Fibroblast of skin of back (primary cell): ENCODE data around the gene OR10H4.
"Not testable (repeated sequence)": the region's sequence is repeated elsewhere in the genome, so short reads cannot be mapped to it uniquely, and the experiment has no call there.

ENCODE experiments used
- DNase-seq: peaks from one replicate; pipeline ENCODE4 v3.0.0-alpha.2; 2013

Gene OR10H4

DNA sequence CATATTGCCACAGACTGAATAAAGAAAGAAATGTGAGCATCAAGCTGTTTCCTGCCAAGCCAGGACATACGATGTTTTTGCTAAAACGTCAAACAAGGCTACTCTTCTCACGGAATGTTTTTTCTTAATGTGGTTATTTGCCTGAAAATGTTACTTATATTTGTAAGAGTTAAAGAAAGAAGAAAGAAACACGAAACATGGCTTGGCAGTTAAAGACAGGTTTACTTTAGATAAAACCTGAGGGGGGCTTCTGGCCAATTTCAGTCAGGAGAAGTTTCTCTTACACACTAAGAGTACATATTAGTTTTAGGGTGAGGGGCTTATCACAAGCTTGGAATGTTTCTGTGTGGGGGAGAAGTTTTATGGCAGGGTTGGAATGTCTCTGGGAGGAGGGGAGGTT lies 4.4 kb upstream of the OR10H4 start:
- no peak for DNase-seq

DNA sequence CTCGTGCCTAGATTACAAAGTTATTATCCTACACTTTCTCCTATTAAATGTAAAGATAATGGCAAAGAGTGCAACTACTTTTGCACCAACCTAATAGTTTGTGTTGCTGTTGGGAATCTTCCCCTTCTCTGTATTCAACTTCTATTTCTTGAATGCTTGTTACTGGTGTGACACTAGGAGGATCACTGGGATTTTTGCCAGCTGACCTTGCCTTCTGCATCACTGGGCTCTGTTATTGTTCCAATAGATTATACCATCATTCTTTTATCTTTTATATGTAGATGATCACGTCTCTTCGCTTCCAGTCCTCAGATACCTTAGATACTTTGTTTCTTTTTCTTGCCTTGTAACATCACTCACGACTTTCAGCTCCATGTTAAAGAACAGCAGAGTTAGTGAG lies 3.5 kb upstream of the OR10H4 start:
- no peak for DNase-seq

DNA sequence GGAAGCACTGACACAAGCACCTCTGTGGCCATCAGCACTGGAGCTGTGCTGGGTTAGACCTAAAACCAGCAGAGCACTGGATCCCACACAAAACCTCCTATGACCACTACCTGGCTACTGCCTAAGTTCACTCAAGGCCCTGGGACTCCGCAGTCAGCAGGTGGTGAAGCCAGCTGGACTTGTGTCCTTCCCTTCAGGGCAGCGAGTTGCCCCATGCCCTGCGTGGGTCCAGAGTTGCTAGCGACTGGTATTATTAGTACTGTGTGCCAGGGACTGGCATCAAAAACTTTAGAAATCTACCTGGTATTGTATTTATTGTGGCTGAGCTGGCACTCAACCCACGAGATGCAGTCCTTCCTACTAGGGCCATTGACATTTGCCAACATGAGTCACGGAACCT lies 6.0 kb downstream of the OR10H4 start:
- no peak for DNase-seq

DNA sequence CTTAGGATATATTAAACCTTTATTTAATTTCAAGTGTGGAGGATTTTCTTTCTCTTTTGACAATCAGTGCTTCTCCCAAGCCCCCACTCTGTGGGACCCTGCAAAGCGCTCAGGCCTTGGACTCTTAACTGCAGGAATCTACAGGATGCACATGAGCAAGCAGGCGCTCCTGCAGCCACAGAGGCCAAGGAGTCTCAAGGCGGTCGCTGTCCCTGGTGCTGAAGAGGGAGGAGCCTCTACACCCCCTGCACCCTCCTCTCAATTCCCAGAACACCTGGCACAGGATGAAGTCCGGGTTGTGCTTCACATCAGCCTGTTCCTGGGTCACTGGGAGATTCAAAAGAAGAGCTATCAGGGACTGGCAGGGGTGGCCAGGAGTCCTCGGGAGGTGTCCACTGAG lies 13.5 kb downstream of the OR10H4 start:
- DNase-seq: no peak

DNA sequence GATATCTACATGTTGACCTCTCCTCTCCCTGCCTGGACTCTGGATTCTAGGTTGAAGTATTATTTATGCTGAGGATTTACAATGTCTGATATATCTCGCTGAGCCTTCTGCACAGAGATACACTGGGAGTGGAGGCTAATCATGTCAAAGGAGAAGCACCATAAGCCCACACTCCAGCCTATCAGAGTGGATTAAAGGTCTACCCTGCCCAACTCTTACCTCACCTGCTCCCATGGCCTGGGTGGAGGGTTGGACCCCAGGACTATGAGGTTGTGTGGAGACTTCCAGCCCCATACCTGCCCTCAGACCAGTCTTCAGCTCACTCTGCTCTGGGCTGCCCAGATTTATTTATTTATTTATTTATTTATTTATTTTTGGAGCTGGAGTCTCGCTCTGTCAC lies 15.4 kb downstream of the OR10H4 start:
- no peak for DNase-seq

DNA sequence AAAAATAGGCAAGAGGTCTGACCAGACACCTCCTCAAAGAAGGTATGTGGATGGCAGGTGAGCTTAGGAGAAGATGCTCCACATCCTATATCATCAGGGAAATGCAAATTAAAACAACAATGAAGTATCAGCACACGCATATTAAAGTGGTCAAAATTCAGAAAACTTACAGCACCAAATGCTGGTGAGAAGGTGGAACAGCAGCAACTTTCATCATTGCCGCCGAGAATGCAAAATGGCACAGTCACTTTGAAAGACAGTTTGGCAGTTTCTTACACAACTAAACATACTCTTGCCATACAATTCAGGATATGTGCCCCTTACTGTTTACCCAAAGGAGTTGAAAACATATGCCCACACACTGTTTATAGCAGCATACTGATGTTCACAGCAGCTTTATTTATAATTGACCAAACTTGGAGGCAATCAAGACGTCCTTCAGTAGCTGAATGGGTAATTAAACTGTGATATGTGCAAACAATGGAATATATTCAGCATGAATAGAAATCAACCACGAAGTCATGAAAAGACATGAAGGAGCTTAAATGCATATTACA lies 22.5 kb downstream of the OR10H4 start:
- DNase-seq: no peak

DNA sequence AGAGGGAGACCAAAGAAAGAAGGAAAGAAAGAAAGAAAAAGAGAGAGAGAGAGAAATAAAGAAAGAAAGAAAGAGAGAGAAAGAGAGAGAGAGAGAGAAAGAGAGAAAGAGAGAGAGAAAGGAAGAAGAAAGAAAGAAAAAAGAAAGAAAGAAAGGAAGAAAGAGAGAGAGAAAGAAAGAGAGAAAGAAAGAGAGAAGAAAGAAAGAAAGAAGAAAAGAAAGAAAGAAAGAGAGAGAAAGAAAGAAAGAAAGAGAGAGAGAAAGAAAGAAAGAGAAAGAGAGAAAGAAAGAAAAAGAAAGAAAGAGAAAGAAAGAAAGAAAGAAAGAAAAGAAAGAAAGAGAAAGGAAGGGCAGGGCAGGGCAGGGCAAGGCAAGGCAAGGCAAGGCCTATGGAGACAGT lies 23.2 kb downstream of the OR10H4 start:
- not testable (repeated sequence) for DNase-seq

DNA sequence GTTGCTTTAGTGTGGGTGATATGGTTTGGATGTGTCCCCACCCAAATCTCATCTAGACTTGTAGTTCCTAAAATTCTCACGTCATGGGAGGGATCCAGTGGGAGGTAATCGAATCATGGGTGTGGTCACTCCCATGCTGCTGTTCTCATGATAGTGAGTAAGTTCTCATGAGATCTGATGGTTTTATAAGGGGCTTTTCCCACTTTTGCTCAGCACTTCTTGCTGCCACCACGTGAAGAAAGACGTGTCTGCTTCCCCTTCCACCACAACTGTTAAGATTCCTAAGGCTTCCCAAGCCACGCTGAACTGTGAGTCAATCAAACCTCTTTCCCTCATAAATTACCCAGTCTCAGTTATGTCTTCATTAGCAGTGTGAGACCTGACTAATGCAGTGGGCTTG lies 26.0 kb downstream of the OR10H4 start:
- no peak for DNase-seq

DNA sequence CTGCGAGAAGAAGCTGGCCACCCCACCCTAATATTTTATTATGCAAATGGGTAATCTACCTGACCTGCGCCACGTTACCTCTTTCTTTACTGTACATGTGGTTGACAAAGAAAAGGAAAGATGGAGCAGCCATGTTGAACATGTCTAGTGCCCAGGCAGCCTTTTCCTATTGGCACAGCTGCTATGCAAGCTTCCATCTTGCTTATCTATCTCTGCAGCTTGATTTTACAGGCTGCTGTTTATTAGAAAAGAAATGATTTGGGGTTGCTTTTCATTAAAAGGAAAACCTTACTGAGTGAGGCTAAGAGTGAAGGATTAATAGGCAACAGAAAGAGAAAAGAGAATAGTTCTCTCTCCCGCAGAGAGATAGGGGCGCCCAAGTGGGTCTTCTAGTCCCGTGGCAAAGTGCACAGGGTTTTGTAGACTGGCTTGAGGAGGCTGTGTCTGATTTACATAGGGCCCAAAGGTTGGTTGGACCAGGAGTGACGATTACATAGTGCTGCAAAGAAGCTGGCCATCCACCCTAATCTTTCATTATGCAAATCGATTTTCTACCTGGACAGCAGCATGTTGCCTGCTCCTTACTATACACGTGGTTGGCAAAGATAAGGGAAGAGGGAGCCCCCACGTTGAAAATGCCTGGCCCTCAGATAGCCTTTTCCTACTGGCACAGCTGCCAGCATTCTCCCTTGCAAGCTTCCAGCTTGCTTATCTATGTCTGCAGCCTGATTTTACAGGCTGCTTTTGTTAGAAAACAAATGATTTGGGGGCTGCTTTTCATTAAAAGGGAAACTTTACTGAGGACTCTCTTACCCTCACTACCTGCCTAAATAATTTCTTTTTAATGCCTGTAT lies 28.3 kb downstream of the OR10H4 start:
- no peak for DNase-seq

DNA sequence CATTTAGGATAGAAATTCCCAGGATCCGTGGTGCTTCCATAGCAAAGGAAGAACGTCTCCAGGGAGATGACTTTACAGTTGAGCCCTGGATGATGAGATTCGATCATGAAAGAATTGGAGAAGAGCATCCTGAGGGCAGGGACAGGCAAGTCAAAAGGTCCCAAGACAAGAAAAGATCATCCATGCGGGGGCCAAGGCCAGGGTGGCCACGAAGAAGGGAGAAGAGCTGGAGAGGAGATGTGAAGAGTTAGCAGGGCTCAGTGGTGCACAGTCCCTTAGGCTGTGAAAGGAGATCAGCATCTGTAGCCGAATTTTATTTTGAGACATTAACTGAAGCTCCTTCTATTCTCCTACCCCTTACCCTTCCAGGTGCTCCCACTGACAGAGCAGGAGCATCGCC lies 28.9 kb downstream of the OR10H4 start:
- no peak for DNase-seq

DNA sequence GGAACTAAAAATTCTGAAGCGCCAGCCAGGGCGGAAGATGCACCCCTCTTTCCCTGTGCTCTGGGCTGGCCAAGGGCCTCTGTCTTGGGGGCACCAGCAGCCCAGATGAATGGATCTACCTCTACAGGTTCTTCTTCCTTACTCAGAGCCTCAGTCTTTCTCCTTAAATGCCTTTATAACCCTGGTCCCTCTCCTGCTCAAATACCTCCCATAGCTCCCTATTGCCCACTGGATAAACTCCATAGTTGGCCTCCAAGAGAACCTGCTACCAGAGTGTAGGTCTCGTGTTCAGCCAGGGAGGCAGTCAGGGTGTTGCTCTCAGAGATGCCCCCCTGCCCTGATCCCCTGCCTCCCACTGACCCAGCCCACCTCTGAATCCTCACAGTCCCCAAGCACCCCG lies 30.5 kb downstream of the OR10H4 start:
- no peak for DNase-seq

DNA sequence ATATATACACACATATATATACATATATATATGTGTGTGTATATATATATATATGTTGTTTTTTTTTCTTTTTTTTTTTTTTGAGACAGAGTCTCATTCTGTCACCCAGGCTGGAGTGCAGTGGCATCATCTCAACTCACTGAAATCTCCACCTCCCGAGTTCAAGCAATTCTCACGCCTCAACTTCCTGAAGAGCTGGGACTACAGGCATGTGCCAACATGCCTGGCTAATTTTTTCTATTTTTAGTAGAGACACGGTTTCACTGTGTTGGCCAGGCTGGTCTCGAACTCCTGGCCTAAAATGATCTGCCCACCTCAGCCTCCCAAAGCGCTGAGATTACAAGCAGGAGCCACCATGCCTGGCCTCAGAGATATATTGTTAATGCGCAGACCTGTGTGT lies 37.0 kb downstream of the OR10H4 start:
- not testable (repeated sequence) for DNase-seq

DNA sequence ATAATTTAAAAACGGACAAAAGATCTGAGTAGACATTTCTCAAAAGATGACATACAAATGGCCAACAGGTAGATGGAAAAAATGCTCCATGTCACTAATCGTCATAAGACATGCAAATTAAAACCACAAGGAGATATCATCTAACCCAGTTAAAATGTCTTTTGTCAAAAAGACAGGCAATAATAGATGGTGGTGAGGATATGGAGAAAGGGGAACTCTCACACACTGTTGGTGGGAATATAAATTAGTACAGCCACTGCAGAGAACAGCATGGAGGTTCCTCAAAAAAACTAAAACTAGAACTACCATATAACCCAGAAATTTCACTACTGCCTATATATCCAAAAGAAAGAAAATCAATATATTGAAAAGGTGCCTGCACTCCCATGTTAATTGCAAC lies 37.9 kb downstream of the OR10H4 start:
- no peak for DNase-seq

DNA sequence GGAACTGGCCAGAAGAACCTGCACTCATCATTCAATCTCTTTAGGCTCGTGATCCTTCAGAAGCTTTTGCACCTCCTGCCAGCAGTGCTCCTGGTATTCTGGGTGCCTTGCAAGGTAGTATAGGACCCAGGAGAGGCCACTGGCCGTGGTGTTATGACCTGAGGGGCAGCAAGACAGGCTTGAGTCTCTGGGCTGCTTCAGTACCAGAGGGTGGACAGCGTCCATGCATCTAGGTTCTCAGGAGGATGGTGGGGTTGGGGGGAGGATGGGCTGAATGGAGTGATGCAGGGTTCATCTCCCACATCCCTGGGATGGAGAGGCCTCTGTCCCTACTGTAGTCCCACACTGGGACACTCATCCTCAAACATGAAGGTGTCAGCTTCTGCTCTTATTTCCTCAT lies 41.1 kb downstream of the OR10H4 start:
- no peak for DNase-seq

DNA sequence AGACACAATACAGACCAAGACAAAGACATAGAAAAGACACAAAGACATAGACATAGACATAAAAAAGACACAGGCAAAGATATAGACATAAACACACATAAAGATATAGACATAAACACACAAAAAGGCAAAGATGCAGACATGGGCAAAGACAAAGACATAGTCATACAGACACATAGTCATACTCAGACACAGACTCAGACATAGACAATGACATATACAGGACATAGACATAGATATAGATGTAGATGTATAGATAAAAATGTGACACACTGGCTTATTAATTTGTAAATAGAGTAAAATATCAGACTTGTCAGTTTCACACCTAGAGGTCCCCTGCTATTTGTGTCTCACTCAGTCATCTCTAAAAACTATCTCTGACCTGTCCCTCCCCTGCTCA lies 42.8 kb downstream of the OR10H4 start:
- DNase-seq: no peak

DNA sequence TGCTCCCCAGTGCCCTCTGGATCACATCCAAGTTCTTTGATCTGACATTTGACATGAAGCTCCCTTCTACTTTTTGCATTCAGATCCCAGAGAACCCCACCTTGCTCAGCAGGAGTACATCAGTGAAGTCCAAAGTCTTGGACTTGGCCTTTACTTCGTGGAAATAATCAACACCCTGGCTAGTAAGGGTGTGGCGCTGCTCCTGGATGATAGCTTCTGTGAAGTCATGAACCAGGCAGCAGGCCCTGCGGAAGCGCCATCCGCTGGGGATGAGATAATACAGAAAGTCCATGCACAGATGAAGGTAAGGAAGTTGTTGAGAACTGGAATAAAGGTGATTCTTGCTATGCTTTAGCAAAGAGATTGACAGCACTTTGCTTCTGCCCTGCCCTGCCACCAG lies 43.2 kb downstream of the OR10H4 start:
- no peak for DNase-seq

DNA sequence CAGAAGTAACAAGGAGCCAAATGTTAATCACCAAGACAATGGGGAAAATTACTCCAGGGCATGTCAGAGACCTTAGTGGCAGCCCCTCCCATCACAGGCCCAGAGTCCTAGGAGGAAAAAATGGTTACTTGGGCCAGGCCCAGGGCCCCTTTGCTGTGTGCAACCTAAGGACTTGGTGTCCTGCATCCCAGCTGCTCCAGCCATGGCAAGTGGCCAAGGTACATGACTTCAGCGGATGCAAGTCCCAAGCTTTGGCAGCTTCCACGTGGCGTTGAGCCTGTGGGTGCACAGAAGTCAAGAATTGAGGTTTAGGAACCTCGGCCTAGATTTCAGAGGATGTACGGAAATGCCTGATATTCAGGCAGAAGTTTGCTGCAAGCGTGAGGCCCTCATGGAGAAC lies 46.7 kb downstream of the OR10H4 start:
- no peak for DNase-seq

DNA sequence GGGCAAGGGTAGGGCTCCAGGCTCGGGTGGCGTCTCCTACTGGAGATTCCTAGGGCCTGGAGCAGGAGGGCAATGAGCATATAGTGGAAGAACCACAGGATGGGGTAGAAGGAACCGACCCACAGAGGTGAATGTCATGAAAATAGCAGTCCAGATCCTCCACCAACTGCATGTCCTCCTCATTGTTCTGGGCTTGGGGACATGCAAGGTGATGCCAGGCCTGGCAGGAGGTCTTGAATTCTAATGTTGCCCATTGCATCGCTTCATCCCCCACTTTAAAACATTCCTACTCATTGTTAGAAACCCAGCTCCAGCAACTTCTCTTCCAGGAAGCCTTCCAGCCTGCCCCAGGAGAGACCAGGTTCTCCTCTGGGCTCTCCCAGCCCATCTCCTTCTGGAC lies 49.4 kb downstream of the OR10H4 start:
- DNase-seq: no peak
